NCI-H187 treated with DMSO at 0.1 percent for 48 hours (cell line): ENCODE results near the gene MAP4K1.

Experiments
- DNase-seq: peaks from one replicate; lab custom pipeline; 2025; lab: John Stamatoyannopoulos, UW

MAP4K1 gene

GRCh38 chr19:38617764-38618589 lies at the start of gene MAP4K1:
Gene MAP4K1 (minus strand): TSS chr19:38617953. CDS start chr19:38617895, 58 bp downstream.
- no peak for DNase-seq

GRCh38 chr19:38666663-38667511 lies 49.1 kb upstream of the MAP4K1 start:
- no peak for DNase-seq

- DNase-seq: no peak
Measured at GRCh38 chr19:38665950-38666662, 48.4 kb upstream of the MAP4K1 start.

- no peak for DNase-seq
Measured at GRCh38 chr19:38665219-38665931, 47.6 kb upstream of the MAP4K1 start.

GRCh38 chr19:38664503-38665211 lies 46.9 kb upstream of the MAP4K1 start:
- no peak for DNase-seq

- DNase-seq: no peak
Measured at GRCh38 chr19:38663957-38664502, 46.3 kb upstream of the MAP4K1 start.

- no peak for DNase-seq
Measured at GRCh38 chr19:38663156-38663651, 45.5 kb upstream of the MAP4K1 start.

- DNase-seq: no peak
Measured at GRCh38 chr19:38662537-38663155, 44.9 kb upstream of the MAP4K1 start.

GRCh38 chr19:38661996-38662395 lies 44.2 kb upstream of the MAP4K1 start:
- DNase-seq: no peak

- DNase-seq: no peak
Measured at GRCh38 chr19:38661136-38661535, 43.4 kb upstream of the MAP4K1 start.

GRCh38 chr19:38660724-38661123 lies 43.0 kb upstream of the MAP4K1 start:
- DNase-seq: no peak

- DNase-seq: no peak
Measured at GRCh38 chr19:38658462-38659306, 40.9 kb upstream of the MAP4K1 start.

GRCh38 chr19:38657633-38658222 lies 40.0 kb upstream of the MAP4K1 start:
- no peak for DNase-seq

GRCh38 chr19:38656171-38656981 lies 38.6 kb upstream of the MAP4K1 start:
- DNase-seq: no peak

GRCh38 chr19:38655148-38655824 lies 37.5 kb upstream of the MAP4K1 start:
- no peak for DNase-seq

GRCh38 chr19:38654628-38655055 lies 36.9 kb upstream of the MAP4K1 start:
- DNase-seq: no peak

GRCh38 chr19:38653028-38653571 lies 35.3 kb upstream of the MAP4K1 start:
- DNase-seq: no peak
